Lower lobe of right lung (tissue), 2 donors: Measurements from ENCODE around the gene AKIRIN2. TPM values are rescaled to one million over a fixed set of nuclear protein-coding genes. Genes with fewer than 3 reads are reported as not detected.
"Not testable (repeated sequence)": the region's sequence is repeated elsewhere in the genome, so short reads cannot be mapped to it uniquely, and the experiment has no call there.

Source experiments
- ATAC-seq, 2 donors: fragments of 200-7000 bp; cut with Tn5 transposase; one replicate each; pipeline ENCODE4 v1.9.1; 2020 to 2022; ENCODE audit warnings: mild to moderate bottlenecking in 2 of 2, moderate library complexity in 2 of 2
- DNase-seq: peaks from one replicate; pipeline ENCODE4 v3.0.0-alpha.2; 2020
- H3K27ac ChIP-seq: fragments of 200-600 bp; one replicate; pipeline ENCODE4 v1.8.0; 2022
- H3K27me3 ChIP-seq: fragments of 200-600 bp; one replicate; pipeline ENCODE4 v1.8.0; 2022; ENCODE audit warnings: low read depth
- H3K36me3 ChIP-seq: fragments of 200-600 bp; one replicate; pipeline ENCODE4 v1.8.0; 2022; ENCODE audit warnings: mild to moderate bottlenecking
- H3K4me1 ChIP-seq: fragments of 200-600 bp; one replicate; pipeline ENCODE4 v1.8.0; 2022
- H3K4me3 ChIP-seq: fragments of 200-600 bp; one replicate; pipeline ENCODE4 v1.8.0; 2022; ENCODE audit warnings: mild to moderate bottlenecking
- H3K9me3 ChIP-seq: fragments of 200-600 bp; one replicate; pipeline ENCODE4 v1.8.0; 2022
- intact Hi-C: fragments of 100-400 bp; cut with DNase I; formaldehyde crosslinking; loops from one replicate; pipeline ENCODE4 v1.11.0; 2022
- total RNA-seq: library from RNA; stranded (reverse); fragmentation: NEBNext Ultra II Directional; extraction: Animal tissue kit (Norgen Biotek cat#: 25700); gene quantifications from one replicate; pipeline ENCODE4 v1.2.1, GENCODE V29; 2021
- TF ChIP-seq, protein P1 (sequence below): fragments of 200-600 bp; IDR thresholded peaks from one replicate; pipeline ENCODE4 v1.8.0; 2022; ENCODE audit warnings: antibody characterized with exemption, mild to moderate bottlenecking
- donor health status: DM: no; HTN: yes; CAD: no; lungs with severe emphysema.

The AKIRIN2 gene
- total RNA-seq, 1 donor from 2014 or later, result 67.6 TPM

GRCh38 chr6:87701344-87701675, 723 bp downstream of the AKIRIN2 start:
- TF ChIP-seq, protein P1, sequence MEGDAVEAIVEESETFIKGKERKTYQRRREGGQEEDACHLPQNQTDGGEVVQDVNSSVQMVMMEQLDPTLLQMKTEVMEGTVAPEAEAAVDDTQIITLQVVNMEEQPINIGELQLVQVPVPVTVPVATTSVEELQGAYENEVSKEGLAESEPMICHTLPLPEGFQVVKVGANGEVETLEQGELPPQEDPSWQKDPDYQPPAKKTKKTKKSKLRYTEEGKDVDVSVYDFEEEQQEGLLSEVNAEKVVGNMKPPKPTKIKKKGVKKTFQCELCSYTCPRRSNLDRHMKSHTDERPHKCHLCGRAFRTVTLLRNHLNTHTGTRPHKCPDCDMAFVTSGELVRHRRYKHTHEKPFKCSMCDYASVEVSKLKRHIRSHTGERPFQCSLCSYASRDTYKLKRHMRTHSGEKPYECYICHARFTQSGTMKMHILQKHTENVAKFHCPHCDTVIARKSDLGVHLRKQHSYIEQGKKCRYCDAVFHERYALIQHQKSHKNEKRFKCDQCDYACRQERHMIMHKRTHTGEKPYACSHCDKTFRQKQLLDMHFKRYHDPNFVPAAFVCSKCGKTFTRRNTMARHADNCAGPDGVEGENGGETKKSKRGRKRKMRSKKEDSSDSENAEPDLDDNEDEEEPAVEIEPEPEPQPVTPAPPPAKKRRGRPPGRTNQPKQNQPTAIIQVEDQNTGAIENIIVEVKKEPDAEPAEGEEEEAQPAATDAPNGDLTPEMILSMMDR, result no peak
- peak; percentile 55 for DNase-seq
- ATAC-seq, result no peak

GRCh38 chr6:87700397-87701343, 1.4 kb downstream of the AKIRIN2 start:
- peak overlapping the region; percentile 97 for H3K27ac ChIP-seq
- peaks cover 36% of the 10 kb centered on the region for H3K4me1 ChIP-seq
- DNase-seq (no peak), ATAC-seq (peak; percentile 29 to 33)
- H3K27me3 ChIP-seq, result no peaks in the 10 kb centered on the region
- peak overlapping the region; percentile 78 for H3K4me3 ChIP-seq
- TF ChIP-seq, protein P1, result no peak
- no peaks in the 10 kb centered on the region for H3K36me3 ChIP-seq
- intact Hi-C loops, result no loop called here
- no peaks in the 10 kb centered on the region for H3K9me3 ChIP-seq

More at GRCh38 chr6:87701344-87701675, 723 bp downstream of the AKIRIN2 start:
- no peaks in the 10 kb centered on the region for H3K9me3 ChIP-seq
- no peaks in the 10 kb centered on the region for H3K36me3 ChIP-seq
- H3K4me1 ChIP-seq, result peaks cover 30% of the 10 kb centered on the region
- no peaks in the 10 kb centered on the region for H3K27me3 ChIP-seq
- H3K27ac ChIP-seq, result peak overlapping the region; percentile 97
- peak overlapping the region; percentile 78 for H3K4me3 ChIP-seq
- intact Hi-C loops, result no loop called here

DNA sequence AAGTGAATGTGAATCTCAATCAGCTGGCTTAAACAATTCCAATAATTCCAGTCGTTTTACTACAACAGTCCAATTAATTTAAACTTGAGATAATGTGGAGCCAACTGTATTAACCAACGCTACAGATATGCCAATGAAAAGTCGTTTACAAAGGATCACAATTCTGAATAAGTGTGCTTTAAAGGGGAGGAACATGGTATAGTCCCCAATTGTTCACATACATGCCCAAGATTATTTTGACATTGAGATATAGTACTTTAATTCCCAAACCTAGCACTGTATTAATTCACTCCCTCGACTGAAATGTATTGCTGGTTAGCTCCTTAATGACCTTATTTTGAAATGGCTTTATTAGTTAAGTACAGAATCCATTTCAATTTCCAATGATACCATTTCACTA, 2.5 kb downstream of the AKIRIN2 start:
- peak overlapping the region; percentile 97 for H3K27ac ChIP-seq
- no peak for DNase-seq

GRCh38 chr6:87698547-87699006, 3.5 kb downstream of the AKIRIN2 start:
- ATAC-seq (no peak), DNase-seq (no peak)
- Histone ChIP-seq H3K27ac (peak overlapping the region; percentile 97), H3K27me3 (no peaks in the 10 kb centered on the region), H3K36me3 (no peaks in the 10 kb centered on the region), H3K9me3 (no peaks in the 10 kb centered on the region), H3K4me1 (peaks cover 56% of the 10 kb centered on the region), H3K4me3 (peak overlapping the region; percentile 78)
- TF ChIP-seq, protein P1, result no peak
- intact Hi-C loops, result no loop called here

More for the DNA sequence above, 2.5 kb downstream of the AKIRIN2 start:
- Histone ChIP-seq H3K27me3 (no peaks in the 10 kb centered on the region), H3K9me3 (no peaks in the 10 kb centered on the region), H3K4me3 (peak overlapping the region; percentile 78), H3K4me1 (peaks cover 46% of the 10 kb centered on the region), H3K36me3 (no peaks in the 10 kb centered on the region)
- no peak for ATAC-seq
- TF ChIP-seq, protein P1, result no peak
- intact Hi-C loops, result no loop called here

GRCh38 chr6:87697581-87698546, 4.2 kb downstream of the AKIRIN2 start:
- intact Hi-C loops, result no loop called here
- peaks cover 60% of the 10 kb centered on the region for H3K4me1 ChIP-seq

DNA sequence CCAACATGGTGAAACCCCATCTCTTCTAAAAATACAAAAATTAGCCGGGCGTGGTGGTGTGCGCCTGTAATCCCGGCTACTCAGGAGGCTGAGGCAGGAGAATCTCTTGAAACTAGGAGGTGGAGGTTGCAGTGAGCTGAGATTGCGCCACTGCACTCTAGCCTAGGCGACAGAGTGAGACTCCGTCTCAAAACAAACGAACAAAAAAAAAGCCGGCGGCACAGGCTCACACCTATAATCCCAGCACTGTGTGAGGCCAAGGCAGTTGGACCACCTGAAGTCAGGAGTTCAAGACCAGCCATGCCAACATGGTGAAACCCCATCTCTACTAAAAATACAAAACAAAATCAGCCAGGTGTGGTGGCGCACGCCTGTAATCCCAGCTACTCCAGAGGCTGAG, 5.2 kb downstream of the AKIRIN2 start:
- ATAC-seq, H3K36me3 ChIP-seq, H3K27ac ChIP-seq, H3K4me3 ChIP-seq, H3K27me3 ChIP-seq, H3K9me3 ChIP-seq, intact Hi-C loops, DNase-seq: not testable (repeated sequence)
- peaks cover 67% of the 10 kb centered on the region for H3K4me1 ChIP-seq

More at GRCh38 chr6:87697581-87698546, 4.2 kb downstream of the AKIRIN2 start:
- no peak for DNase-seq
- ATAC-seq, result no peak
- no peaks in the 10 kb centered on the region for H3K36me3 ChIP-seq
- peak overlapping the region; percentile 78 for H3K4me3 ChIP-seq
- no peaks in the 10 kb centered on the region for H3K27me3 ChIP-seq
- H3K27ac ChIP-seq, result peak overlapping the region; percentile 97
- H3K9me3 ChIP-seq, result no peaks in the 10 kb centered on the region
- TF ChIP-seq, protein P1, result no peak
